Smooth muscle cell (in vitro differentiated cells): ENCODE results near the gene CPPED1. TPM values are rescaled to one million over a fixed set of nuclear protein-coding genes. Genes with fewer than 3 reads are reported as not detected.

Experiments used
- DNase-seq: peaks from one replicate; lab custom pipeline; 2025; ENCODE audit not compliant: unreplicated experiment; lab: John Stamatoyannopoulos, UW
- H2AFZ ChIP-seq: fragments of 200-600 bp; sonication (generic); 2 replicates; pipeline ENCODE4 v1.6.0; 2016; ENCODE audit warnings: antibody characterized with exemption, low read depth, mild to moderate bottlenecking
- H3F3A ChIP-seq: fragments of 200-600 bp; sonication (generic); 2 replicates; pipeline ENCODE4 v1.6.0; 2017; ENCODE audit warnings: antibody characterized with exemption, low read depth
- H3K27ac ChIP-seq: fragments of 200-600 bp; sonication (generic); 2 replicates; pipeline ENCODE4 v1.5.1; 2016; ENCODE audit warnings: low read depth, mild to moderate bottlenecking
- H3K27me3 ChIP-seq: fragments of 200-600 bp; sonication (generic); 2 replicates; pipeline ENCODE4 v1.6.1; 2016; ENCODE audit warnings: low read depth, mild to moderate bottlenecking
- H3K36me3 ChIP-seq: fragments of 200-600 bp; sonication (generic); 2 replicates; pipeline ENCODE4 v1.5.1; 2016; ENCODE audit warnings: low read depth
- H3K4me1 ChIP-seq: fragments of 200-600 bp; sonication (generic); 2 replicates; pipeline ENCODE4 v1.5.1; 2016; ENCODE audit warnings: low read depth
- H3K4me2 ChIP-seq: fragments of 200-600 bp; sonication (generic); 2 replicates; pipeline ENCODE4 v1.6.0; 2016; ENCODE audit warnings: mild to moderate bottlenecking
- H3K4me3 ChIP-seq: fragments of 200-600 bp; sonication (generic); 2 replicates; pipeline ENCODE4 v1.5.1; 2016; ENCODE audit warnings: mild to moderate bottlenecking
- H3K79me2 ChIP-seq: fragments of 200-600 bp; sonication (generic); 2 replicates; pipeline ENCODE4 v1.6.0; 2016; ENCODE audit warnings: low read depth, mild to moderate bottlenecking
- H3K9ac ChIP-seq: fragments of 200-600 bp; sonication (generic); 2 replicates; pipeline ENCODE4 v1.6.0; 2016; ENCODE audit warnings: low read depth
- H3K9me3 ChIP-seq: fragments of 200-600 bp; sonication (generic); replicated peaks from 2 replicates; pipeline ENCODE4 v1.5.1; 2016; ENCODE audit warnings: low read depth
- H4K20me1 ChIP-seq: fragments of 200-600 bp; sonication (generic); 2 replicates; pipeline ENCODE4 v1.6.0; 2016; ENCODE audit warnings: low read depth
- WGBS: methylation state at CpG from one replicate; pipeline ENCODE4 v1.1.7; 2016; ENCODE audit warnings: low lambda C conversion rate; 5-methylcytosine and 5-hydroxymethylcytosine counted together
- polyA plus RNA-seq: library from polyadenylated mRNA; unstranded; fragments of >200 nt; fragmentation: Nextera tagmentation; extraction: Ambion mirVana; gene quantifications from 2 replicates; pipeline ENCODE4 v1.2.1, GENCODE V29; 2016
- total RNA-seq: library from RNA; depleted of rRNA; stranded (reverse); fragments of >200 nt; gene quantifications from 2 replicates; pipeline ENCODE4 v1.2.3, GENCODE V29; 2014
- TF ChIP-seq, protein P1 (sequence below): fragments of 200-600 bp; sonication (generic); IDR thresholded peaks from 2 replicates; pipeline ENCODE4 v1.5.1; 2017; ENCODE audit warnings: borderline replicate concordance, mild to moderate bottlenecking, antibody characterized with exemption; ENCODE audit not compliant: insufficient read depth, poor library complexity, severe bottlenecking

Gene CPPED1
- total and polyA plus RNA-seq, 2 experiments from 2014 or later, result 17.2 to 20.9 TPM

DNA sequence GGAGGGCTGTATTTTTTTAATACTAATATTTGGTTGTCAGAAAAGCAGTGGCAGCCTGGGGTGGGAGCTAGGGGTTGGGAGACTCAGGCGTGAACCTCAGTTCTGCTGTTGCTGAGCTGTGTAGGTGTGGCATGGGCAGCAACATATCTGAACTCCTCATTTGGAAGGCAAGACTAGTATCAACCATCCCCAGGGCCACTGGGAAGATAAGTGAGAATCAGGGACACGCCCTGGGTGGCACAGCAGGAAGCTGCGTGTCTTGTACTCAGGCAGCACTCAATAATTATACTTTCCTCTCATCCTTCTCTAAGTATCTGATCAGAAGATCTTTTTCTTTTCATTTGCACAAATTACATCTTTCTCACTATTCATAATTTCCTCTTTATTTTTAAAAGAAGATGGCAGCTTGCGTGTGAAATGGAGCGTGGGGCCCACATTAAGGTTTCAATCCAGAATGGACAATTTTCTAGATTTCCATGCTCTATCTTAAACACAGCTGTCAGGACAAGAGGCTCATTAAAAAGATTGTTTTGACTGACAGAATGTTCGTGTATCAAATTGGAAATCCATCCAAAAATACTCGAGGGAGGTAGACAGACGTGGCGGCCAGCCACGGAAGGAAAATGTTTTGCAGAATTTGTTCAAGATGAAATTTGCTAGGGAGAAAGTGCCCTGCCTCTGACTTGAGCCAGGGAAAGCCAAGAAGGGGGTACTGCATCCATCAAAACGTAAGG lies 121.1 kb downstream of the CPPED1 start:
- Histone ChIP-seq H3K79me2 (no peaks in the 10 kb centered on the region), H3K36me3 (no peaks in the 10 kb centered on the region), H3K27me3 (no peaks in the 10 kb centered on the region), H2AFZ (no peak overlapping the region), H3K27ac (no peak overlapping the region), H3K9ac (no peak overlapping the region), H4K20me1 (no peaks in the 10 kb centered on the region), H3K9me3 (no peaks in the 10 kb centered on the region), H3K4me1 (no peaks in the 10 kb centered on the region), H3K4me3 (no peak overlapping the region), H3F3A (no peaks in the 10 kb centered on the region), H3K4me2 (no peak overlapping the region)
- 95% methylated on average over 11 of the region's 11 CpGs for WGBS
- DNase-seq, result no peak
- TF ChIP-seq, protein P1, sequence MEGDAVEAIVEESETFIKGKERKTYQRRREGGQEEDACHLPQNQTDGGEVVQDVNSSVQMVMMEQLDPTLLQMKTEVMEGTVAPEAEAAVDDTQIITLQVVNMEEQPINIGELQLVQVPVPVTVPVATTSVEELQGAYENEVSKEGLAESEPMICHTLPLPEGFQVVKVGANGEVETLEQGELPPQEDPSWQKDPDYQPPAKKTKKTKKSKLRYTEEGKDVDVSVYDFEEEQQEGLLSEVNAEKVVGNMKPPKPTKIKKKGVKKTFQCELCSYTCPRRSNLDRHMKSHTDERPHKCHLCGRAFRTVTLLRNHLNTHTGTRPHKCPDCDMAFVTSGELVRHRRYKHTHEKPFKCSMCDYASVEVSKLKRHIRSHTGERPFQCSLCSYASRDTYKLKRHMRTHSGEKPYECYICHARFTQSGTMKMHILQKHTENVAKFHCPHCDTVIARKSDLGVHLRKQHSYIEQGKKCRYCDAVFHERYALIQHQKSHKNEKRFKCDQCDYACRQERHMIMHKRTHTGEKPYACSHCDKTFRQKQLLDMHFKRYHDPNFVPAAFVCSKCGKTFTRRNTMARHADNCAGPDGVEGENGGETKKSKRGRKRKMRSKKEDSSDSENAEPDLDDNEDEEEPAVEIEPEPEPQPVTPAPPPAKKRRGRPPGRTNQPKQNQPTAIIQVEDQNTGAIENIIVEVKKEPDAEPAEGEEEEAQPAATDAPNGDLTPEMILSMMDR, result no peak

DNA sequence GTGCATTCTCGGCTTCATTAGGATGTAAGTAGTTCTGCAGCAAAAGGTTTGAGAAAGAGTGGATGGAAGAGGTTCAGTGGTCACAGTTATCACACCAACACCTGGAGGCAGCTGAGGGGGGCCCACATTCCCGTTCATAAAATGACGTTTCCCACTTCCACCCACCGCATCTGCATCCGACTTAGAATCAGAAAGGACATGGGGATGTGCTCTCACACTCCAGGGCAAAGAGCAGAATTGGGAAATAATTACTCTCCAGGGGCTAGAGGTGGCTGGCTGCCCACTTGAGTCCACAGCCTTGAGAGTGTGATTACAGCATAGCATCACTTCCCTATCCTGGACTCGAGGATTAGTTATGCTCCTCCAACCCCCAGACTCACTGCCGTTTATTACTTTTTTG lies 122.0 kb downstream of the CPPED1 start:
- no peaks in the 10 kb centered on the region for H3K4me1 ChIP-seq

DNA sequence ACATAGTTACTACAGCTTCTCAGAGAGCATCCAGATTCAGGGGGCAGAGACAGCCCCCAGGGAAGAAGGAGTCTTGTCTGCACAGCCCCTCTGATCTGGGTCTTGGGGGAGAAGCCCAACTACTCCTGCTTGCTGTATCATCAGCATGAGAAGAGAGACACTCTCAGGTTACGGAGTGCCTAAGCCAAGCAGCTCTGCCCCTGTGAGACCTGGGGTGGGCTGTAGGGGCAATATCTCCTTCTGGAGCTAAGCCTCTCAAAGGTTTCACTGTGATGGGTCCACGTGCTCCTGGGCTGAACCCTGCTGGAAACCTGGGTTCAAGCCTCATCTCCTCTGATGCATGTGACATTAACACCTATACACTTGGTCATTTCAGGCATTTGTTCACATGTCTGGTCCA lies 123.2 kb downstream of the CPPED1 start:
- Histone ChIP-seq H3K9ac (no peak overlapping the region), H2AFZ (no peak overlapping the region), H3K4me3 (no peak overlapping the region), H4K20me1 (no peaks in the 10 kb centered on the region), H3K27me3 (no peaks in the 10 kb centered on the region), H3K4me1 (no peaks in the 10 kb centered on the region), H3F3A (no peaks in the 10 kb centered on the region), H3K27ac (no peak overlapping the region), H3K4me2 (no peak overlapping the region), H3K79me2 (no peaks in the 10 kb centered on the region), H3K36me3 (no peaks in the 10 kb centered on the region), H3K9me3 (no peaks in the 10 kb centered on the region)
- no peak for DNase-seq
- WGBS, result 93% methylated on average over 2 of the region's 2 CpGs
- TF ChIP-seq, protein P1, result no peak

More for the DNA sequence above, 122.0 kb downstream of the CPPED1 start:
- no peak overlapping the region for H3K4me2 ChIP-seq
- no peaks in the 10 kb centered on the region for H3K36me3 ChIP-seq
- H3K4me3 ChIP-seq, result no peak overlapping the region
- H3K9me3 ChIP-seq, result no peaks in the 10 kb centered on the region
- WGBS, result 94% methylated on average over 7 of the region's 7 CpGs
- H3F3A ChIP-seq, result no peaks in the 10 kb centered on the region
- H4K20me1 ChIP-seq, result no peaks in the 10 kb centered on the region
- H3K79me2 ChIP-seq, result no peaks in the 10 kb centered on the region
- H3K27me3 ChIP-seq, result no peaks in the 10 kb centered on the region
- no peak overlapping the region for H2AFZ ChIP-seq
- H3K9ac ChIP-seq, result no peak overlapping the region
- TF ChIP-seq, protein P1, result no peak
- no peak for DNase-seq
- no peak overlapping the region for H3K27ac ChIP-seq
